Fibroblast of skin of left biceps (primary cell): ENCODE measurements around the gene KRT27.
"Not testable (repeated sequence)": the region's sequence is repeated elsewhere in the genome, so short reads cannot be mapped to it uniquely, and the experiment has no call there.

Experiments used
- DNase-seq, 2 experiments: peaks; one replicate each; pipeline ENCODE4 v3.0.0-alpha.2; 2013; ENCODE audit warnings: low read depth in 2 of 2

The KRT27 gene

DNA sequence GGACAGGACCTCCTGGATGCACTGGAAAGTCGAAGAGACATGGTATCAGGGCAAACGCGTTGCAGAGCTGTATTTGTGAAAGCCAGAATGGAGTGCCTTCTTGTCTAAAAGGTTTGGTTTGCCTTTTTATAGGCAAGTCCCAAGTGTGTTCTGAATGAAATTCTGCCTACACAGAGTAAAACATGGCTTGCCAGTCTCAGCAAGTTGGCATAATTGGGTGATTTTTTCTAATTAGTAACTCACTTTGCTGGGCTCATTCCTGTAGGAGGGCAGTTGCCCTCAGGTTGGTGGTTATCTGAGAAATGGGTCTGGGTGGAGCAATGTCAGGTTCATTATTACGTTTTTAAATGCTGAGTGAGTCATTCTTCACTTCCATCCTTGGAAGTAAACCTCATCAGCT, 27.1 kb downstream of the KRT27 start, which contains the start of gene KRT25:
KRT25 (minus strand) TSS at position 101 of the 400 bp plus-strand sequence; CDS start at position 41, 60 bp downstream.
- DNase-seq: no peak

DNA sequence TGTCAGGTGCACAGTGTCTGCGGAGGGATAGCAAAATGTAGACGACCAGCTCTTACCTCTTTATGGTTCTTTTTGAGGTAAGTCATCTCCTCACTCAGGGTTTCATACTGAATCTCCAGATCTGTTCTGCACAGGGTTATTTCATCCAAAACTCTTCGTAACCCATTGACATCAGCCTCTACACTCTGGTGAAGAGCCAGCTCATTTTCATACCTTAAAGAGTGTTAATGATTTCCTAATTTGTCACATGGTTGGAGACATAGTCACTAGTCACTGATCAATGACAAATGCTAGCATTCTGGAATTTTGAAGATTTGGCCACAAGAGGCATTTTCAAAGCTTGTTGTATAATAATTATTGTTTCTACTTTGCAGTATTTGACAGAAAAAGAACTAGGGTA, 28.5 kb downstream of the KRT27 start:
- no peak for DNase-seq

GRCh38 chr17:40751065-40751464, 31.3 kb downstream of the KRT27 start:
- DNase-seq: no peak

DNA sequence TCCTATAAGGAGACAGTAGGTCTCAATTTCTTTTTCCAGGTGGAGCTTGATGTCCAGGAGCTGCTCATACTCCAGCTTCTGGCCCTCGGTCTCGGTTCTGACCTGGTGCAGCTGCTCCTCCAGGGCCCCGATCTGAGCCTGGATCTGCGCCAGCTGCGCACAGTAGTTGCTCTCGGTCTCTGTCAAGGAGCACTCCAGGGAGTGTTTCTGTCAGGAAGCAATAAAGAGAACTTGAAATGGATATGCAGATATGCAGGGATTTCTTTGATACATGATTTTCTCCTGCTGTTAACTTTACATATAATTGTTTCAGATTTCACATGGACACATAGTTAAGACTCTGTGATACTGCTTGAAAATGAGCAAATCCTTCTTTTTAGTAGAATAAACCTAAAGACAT, 32.0 kb downstream of the KRT27 start:
- DNase-seq: no peak

DNA sequence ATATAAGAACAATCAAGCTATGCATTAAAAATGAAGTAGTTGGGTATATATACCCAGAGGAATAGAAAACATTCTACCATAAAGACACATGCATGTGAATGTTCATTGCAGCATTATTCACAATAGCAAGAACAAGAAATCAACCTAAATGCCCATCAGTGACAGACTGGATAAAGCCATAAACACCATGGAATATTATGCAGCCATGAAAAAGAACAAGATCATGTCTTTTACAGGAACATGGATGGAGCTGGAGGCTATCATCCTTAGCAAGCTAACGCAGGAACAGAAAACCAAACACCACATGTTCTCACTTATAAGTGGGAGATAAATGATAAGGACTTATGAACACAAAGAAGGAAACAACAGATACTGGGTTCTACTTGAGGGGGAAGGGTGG, 33.7 kb downstream of the KRT27 start:
- not testable (repeated sequence) for DNase-seq

GRCh38 chr17:40738553-40738952, 43.8 kb downstream of the KRT27 start:
- DNase-seq: no peak

DNA sequence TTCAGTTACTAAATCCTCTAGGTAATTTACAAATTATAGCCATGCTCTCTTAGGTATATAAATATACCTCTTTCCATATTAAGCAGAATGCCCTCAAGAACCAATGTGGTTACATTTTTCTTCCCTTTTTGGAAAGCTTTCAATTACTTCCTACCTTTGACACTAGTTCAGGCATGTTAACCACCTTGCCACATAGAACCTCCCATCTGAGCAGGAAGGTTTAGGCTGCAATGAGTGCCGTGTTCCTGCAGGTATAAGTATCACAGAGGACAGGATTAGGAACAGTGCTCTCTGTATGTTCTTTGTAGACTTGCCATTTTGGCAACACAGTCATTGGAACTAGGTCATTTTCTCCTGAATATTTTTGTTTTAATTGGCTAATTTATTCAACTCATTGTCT, 47.3 kb downstream of the KRT27 start:
- DNase-seq: no peak

- no peak for DNase-seq
Observed at GRCh38 chr17:40734018-40734417, 48.3 kb downstream of the KRT27 start.

DNA sequence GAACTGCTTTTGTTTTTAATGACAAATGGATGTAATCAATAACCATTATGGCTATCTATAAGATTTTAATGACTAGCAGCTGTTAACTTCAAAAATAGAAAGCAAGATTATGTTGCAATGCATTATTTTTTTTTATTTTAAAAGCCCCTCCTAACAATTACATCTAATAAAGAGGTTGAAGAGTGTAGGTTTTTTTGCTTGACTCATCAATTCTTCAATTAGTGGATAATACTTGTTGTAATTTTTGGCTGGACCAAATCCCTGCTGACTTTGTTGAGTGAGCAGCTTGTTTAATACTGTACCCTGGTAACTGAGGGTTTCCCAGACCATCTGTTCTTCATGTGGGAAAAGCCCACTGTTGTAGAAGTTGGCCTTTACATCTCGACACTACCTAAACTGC, 51.4 kb downstream of the KRT27 start:
- no peak for DNase-seq

DNA sequence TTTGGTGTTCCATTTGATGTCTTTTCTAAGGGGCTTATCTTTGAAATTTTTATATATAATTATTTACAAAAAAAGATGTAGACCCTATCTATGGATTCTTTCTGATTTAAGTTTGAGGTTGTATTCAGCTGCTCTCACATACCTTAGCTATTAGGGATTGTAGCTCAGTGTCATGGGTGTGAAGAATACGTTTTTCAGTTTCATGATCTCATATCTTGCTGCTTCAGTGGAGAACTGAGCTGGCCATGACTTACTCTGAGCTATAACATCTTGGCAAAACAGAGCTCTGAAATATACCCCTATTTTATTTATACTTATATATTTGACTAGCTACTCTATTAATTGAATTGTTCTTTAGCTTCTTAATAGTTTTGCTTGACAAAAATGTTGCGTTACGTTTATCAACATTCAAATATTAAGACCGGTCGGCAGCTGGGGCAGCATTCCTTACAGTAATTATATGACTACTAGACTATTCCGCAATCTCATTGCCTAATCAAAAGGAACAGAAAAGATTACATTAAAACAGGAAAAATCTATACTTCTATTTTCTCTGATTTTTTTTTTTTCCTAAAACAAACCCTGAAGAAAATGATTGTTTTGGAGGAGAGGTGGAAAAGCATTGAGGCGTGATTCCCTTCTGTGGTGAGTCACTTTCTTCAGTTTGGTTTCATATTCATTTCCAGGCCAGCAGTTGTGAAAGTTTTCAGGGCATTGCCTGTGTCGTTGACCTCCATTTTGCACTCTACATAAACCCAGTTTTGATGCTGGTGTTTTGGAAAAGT, 54.7 kb downstream of the KRT27 start:
- no peak for DNase-seq

GRCh38 chr17:40726919-40727318, 55.4 kb downstream of the KRT27 start:
- DNase-seq: no peak
